CD4-positive, alpha-beta T cell treated with Interleukin-17A for 4 hours (primary cell): ENCODE results near the gene ERGIC1.
A peak's percentile ranks its signal among the peaks of the same experiment; 100 is the strongest.

Experiments
- DNase-seq: peaks from one replicate; pipeline ENCODE4 v3.0.0-alpha.2; 2020; ENCODE audit warnings: mixed read lengths

Gene ERGIC1

DNA sequence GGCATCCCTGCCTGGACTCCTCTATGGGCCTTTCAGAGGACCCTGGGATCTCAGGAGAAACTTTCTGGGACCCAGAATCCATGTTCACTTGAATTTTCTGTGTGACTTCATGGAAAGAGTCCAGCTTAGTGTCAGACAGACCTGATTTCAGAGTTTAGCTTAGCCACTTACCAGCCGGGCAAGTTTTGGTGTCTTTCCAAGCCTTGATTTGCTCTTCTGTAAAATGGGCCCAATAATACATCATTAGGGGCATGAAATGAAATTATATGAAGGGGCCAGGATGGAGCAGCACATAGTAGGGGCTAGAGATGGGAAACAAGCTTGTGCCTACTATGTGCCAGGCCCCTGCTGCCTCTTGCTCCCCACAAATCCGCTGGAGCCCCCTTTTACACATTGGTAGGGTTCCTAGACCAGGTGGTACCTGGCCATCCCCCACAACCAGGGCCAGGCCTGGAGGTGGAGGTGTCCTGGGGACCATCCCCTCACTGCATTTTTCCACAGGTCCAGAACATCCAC is 92.0 kb downstream of the ERGIC1 start:
- no peak for DNase-seq

DNA sequence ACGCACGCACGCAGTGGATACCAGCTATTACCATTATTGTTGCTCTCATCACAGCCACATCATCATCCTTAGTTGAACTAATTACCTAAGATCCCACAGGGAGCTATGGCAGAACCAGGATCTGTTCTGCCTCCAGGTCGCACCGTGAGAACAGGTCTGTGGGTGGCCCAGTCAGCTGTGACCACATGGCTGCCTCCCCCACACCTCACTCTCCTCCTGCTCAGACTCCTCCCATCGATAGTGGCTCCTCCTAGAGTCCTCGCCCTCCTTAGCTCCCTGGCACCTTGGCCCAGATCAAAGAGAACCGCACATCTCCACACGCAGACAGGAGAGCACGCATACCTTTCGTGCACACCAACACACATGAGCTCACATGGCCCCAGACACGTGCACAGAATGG is 92.7 kb downstream of the ERGIC1 start:
- DNase-seq, result no peak

DNA sequence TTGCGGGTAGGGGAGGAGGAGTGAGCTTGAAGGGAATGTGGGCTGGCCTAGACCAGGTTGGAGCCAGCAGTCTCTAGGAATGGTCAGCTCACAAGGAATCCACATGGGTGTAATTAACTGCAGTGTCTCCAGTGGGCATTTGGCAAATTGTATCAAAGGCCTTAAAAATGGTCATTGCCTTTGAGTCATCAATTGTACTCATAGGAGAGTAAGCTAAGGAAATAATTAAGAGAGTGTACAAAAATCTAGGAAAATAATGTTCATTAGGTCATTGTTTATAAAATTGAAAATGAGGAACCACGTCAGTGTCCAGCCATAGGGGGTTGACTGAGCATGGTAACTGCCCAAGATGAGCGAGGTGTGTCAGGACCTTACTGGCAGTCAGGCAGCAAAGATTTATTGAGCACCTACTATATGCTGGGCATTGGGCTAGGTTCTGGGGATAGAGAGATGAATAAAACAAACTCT is 95.4 kb downstream of the ERGIC1 start:
- no peak for DNase-seq

DNA sequence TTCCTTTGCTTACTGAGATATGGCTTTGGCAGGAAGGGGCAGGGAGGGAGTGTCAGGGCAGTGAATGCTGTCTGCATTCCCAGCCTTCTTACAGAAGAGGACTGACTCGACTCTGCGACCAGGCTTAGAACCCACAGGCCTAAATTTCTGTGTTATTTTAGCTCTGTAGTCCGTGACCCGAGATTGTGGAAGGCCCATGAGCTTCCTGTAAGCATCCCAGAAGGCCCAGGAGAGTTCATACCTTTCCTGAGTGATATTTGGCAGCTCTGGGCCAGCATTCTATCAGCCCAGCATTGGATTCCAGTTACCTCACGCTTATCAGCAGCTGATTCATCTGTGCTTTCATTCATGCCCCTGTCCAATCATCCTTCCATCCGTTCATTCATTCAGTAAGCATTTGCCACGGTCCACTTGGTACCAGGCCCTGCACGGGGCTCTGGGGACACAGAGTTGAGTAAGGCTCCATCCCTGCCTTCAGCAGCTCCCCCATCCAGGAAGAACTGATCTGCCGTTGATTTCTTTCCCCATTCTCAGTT is 97.0 kb downstream of the ERGIC1 start:
- no peak for DNase-seq

DNA sequence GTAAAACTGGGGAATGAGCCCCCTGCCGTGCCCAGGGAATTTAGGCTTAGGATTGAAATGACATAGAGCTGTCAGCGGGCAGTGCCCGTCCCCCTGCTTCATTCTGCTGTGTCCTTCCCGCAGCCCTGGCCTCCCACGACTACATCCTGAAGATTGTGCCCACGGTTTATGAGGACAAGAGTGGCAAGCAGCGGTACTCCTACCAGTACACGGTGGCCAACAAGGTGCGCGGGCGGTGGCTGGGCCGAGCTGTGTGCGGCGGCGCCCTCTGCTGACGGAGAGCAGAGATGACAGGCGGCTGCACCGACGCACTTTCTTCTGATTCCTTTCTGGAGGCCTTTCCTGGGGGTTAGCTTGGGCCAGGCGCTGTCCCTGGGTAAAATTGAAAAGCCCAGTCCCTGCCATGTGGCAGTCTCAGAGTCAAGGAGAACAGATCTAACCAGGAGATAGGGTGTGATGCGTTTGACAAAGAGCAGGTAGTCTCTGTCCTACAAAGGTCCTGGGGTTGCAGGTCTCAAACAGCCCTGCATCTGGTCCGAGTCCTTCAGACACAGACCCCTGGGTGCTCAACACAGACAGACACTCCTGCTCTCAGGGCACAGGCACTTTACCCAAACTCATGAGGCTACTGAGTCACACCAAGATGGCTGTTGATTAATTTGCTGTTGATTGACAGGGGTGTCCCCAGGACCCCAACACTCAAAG is 98.4 kb downstream of the ERGIC1 start:
- DNase-seq, result peak; percentile 82

DNA sequence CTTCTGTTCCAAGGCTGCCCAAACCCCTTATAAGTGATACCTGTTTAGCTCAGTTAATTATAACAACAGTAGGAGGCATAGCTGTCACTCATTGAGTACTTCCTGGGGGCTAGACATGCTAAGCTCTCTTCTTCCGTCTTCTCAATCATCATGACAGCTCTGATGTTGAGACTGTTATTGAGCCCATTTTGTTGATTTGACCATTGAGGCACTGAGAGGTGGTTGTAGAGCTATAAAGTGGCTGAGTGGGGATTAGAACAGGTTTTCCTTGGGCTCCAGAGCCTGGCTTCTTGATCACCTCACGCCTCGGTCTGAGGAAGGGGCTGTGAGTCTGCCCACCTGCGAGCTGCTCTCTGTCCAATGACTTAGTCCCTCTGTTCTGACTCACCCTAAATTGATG is 99.2 kb downstream of the ERGIC1 start:
- no peak for DNase-seq

DNA sequence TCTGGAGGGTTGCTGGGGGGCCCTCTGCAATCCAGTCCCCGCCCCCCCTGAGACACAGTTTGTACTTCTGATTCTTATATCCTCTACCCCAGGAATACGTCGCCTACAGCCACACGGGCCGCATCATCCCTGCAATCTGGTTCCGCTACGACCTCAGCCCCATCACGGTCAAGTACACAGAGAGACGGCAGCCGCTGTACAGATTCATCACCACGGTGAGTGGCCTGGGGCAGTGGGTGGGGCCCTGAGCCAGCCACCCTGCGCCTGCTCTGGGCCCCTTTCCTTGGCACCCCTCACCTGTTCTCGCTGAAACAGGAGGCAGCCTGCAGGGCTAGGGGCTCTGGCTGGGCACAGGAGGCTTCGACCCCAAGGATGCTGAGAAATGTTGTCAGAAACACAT is 101.0 kb downstream of the ERGIC1 start:
- DNase-seq, result no peak

DNA sequence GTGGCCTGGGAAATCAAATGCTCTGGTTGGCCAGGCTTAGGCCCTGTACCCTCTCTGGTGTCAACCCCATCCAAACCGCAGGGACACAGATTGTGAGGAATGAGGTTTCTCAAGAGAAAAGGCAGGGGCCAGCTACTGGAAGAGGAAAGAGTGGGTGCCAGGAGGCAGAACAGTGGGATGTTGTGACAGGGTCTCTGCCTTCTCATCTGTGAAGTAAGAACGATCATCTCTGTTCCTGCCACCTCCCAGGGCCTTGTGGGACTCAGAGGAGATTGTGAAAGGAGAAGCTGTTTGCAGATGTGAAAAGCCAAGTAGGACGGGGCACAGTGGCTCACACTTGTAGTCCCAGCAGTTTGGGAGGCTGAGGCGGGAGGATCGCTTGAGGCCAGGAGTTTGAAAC is 102.3 kb downstream of the ERGIC1 start:
- DNase-seq, result no peak

DNA sequence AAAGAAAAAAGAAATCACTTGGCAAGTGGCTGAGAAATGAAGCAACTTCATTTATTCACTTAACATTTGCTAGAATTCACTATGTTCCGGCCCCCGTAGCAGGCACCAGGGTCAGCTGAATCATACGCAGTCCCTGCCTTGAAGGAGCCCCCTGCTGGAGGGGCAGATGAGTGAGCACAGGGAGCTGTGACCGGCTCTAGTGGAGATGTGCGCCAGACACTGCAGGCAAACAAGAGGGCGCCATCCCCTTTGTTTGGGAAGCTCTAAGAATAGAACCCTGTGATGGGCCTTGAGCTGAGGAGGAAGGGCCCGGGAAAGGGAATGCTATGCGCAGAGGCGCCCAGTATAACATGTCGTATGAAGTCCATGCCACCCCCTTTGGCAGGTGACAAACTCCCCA is 105.0 kb downstream of the ERGIC1 start:
- DNase-seq, result no peak

DNA sequence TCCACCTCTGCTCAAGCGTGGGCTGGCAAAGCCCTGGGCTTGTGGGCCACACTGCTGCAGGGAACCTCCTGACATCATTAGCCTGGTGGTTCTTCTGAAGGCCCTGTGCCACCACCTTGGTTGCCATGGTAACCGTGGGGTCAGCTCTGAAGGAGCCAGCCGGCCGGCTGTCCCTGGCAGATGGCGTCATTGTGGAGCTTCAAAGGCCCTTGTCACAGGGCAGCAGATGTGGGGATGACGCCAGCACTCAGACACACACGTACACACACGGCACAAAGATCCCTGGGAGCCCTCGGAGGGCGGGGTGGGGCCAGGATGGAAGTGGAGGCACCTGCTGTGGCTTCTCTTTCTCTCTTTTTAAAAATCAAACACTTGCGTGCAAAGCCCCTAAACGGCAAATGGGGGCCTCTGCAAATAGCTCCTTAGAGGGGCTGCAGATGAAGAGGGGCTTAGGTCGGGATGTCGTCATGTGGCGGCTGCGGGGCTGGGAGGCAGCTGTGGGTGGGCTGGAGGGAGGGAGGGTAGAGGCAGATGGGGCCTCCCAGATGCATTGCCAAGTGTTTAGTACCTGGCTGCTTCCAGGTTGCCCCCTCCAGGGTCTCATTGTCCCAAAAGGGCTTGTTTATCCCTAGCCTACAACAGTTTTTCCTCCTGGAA is 105.7 kb downstream of the ERGIC1 start:
- DNase-seq, result no peak

DNA sequence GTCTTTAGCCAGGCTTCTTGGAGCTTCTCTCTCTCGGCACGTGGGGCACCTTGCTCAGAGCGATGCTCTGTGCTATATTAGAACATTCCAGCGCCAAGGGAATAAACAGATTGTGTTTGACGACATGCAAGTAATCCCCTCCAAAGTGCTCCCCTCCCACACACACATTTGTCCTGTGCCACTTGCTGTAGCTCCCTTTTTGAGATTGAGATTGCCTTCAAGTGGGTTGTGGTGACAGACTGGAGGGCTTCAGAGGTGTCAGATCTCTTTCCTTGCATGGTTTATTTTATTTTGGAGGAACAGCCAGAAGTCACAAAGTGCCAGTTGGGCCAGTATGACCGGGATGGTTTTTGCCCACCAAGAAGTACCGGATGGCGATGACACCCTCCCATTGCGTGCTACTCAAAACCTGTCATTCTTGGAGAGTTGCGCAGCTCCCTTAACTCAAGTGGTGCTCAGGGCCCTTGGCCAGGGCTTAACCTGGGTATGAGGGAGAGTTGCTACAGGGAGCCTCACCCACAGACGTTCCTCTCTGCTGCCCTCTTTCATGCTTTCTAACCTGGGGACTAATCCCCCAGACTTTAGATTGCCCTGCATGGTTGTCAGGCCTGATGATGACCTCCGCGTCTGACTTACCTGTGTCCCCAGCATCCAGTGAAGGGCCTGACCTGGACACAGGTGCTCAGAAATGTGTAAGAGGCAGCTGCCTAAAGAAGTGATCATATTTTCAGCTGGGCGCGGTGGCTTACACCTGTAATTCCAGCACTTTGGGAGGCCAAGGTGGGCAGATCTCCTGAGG is 106.4 kb downstream of the ERGIC1 start:
- no peak for DNase-seq

DNA sequence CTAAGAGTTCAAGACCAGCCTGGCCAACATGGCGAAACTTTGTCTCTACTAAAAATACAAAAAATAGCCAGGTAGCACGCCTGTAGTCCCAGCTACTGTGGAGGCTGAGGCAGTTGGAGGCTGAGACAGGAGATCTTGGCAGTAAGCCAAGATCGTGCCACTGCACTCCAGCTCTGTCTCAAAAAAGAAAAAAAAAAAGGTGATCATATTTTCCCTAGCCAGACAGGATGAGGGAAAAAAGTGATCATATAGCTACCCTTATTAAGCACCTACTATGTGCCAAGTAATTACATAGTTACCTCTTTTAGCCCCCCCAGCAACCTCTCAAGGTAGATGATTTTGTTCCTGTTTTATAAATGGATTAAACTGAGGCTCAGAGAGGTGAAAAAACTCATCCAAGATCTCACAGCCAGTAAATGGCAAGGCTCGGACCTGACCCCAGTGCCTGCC is 107.0 kb downstream of the ERGIC1 start:
- DNase-seq, result no peak

DNA sequence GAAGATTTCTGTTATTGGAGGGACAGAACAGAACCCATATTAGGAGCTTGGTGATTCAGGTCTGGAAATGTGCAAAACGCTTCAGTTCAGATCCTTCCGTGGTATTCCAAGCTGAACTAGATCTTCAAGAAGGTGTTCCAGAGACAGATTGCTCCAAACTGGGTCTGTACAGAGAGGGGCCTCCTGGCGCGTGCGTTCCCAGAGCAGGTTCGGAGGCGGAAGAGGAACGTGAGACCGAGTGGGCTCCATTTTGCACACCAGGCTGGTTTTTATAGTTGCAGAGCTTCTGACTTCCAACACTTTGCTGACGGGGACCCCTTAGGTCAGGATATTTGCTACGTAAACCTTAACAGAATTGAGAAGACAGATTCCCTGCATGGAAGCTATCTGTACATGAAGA is 108.5 kb downstream of the ERGIC1 start:
- DNase-seq, result no peak

DNA sequence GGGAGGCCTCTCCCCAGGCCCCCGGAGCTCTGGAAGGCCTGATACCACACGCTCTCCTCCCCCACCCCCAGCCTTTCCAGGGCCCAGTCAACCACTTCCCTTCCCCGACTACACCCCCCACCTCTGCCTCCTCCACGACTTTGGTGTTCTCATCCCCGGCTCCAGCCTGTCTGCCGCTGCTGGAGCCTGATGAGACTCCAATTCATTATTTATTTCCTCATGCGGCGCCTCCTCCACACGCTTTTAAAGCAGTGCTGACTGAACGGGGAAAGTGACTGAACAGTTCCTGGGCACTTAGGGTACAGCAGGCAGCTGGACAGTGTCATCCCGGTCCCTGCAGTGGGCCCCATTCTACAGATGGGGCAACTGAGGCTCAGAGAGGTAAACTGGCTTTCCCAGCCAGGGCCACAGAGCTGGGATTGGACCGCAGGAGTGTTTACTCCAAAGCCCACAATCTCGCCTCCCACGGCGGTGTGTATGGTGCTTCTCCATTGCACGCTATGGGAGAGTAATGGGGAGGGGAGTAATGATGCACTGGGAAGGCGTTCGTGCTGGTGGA is 109.3 kb downstream of the ERGIC1 start:
- DNase-seq, result no peak

DNA sequence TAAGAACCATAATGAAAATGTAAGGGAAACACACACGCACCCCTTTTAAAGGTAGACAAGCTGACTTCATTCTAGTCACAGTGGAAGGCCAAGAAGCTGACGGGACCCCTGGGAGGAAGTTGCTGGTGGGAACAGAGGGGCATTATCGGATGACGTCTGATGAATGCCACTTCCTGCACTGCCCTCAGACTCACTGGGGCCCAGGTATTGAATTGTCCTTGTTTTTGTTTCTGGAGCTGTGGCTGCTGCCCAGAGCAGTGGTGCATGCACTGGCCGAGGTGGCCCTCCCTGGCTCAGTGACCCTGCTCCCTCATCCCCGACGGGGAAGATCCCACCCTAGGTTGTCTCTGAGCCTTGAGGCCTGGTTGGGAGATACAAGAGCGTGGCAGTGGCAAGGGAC is 109.9 kb downstream of the ERGIC1 start:
- DNase-seq, result no peak

DNA sequence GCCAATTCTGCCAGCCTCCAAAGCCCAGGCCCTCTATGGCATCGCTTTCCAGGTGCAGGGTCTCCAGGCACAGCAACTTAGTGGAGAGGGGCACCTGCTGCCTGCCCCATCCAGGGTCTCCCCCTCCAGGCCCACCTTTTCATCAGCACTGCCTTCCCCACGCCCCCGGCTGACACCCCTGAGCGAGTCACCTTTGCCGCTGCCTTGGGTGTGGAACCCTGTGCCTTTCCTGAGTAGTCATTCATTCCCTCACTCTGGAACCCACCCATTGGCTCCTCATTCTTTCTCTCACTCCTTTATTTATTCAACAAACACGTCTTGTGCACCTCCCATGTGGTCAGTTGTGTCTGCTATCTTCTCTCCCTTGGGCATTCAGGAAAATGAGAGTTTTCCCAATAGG is 110.7 kb downstream of the ERGIC1 start:
- no peak for DNase-seq

DNA sequence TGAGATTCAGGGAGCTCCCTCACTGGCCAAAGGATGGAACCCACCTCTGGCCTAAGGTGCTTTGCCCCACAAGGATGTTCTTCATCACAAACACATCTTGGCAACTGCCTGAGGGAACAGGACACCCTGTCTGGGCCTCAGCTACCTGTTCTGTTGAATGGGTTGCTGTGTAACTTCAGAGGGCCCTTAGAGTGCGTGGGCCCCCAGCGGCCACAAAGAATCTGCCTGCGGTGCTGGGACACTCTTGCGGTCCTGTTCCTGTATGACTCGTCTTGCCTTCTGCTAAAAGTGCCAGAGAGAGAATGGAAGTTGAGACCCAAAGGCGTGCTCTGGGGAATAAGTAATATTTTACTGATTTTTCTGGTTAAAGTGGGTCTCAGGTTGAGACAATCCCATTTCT is 111.1 kb downstream of the ERGIC1 start:
- no peak for DNase-seq

DNA sequence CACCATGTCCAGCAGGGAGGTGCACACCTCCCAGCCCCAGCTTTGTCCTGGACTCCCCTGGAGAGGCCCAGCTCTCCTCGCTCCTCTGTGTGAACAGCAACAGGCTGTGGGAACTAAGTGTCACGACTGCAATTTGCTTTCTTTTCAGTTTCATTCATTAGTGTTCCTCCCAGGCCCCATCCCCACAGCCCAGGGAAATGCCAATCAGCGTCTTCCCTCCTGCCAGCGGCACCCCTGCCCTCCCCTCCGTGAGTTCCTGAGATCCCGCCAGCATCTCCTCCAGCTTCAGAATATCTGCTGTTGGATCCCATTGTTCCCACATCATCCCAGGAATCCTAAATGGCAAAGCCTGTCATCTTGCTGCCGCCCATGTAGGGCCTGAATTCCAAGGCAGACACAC is 112.1 kb downstream of the ERGIC1 start:
- DNase-seq, result no peak

DNA sequence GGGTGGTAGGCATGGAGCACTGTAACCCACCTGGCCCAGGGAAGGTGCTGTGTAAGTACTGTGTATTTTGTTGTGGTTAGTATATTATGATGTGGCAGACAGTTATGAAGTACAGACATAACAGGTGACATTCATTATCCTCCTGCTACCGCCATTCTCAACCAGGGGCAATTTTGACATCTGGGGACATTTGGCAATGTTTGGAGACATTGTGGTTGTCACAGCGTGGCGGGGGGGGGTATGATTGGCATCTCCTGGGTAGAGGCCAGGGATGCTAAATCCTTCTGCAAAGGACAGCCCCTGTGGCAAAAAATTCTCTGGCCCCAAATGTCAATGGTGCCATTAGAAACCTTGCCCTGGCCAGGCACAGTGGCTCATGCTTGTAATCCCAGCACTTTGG is 115.4 kb downstream of the ERGIC1 start:
- DNase-seq, result no peak

DNA sequence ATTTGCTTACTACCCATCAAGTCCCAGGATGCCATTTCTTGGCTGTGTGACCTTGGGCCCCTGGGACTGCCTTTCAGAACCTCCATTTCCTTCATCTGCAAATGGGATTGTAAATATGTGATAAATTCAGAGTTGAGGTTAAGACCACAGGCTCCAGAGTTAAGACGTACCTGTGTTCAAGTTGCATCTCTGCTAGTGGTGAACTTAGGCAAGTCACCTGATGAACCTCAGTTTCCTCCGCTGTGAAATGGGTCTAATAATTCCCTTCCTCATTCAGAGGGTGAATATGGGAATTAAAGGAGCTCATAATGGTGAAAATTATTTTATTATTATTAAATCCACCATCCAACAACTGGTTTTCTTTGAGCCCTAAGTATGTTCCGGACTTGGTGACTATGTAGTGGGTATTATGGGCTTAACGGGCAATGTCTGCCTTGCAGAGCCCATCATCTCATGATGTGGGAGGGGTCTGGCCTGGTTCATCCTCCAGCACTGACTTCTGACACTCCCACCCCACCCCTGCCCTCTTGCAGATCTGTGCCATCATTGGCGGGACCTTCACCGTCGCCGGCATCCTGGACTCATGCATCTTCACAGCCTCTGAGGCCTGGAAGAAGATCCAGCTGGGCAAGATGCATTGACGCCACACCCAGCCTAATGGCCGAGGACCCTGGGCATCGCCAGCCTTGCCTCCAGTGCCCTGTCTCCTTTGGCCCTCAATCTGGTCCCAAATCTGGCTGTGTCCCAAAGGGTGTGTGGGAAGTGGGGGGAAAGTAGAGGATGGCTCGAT is 116.3 kb downstream of the ERGIC1 start:
- DNase-seq, result no peak

DNA sequence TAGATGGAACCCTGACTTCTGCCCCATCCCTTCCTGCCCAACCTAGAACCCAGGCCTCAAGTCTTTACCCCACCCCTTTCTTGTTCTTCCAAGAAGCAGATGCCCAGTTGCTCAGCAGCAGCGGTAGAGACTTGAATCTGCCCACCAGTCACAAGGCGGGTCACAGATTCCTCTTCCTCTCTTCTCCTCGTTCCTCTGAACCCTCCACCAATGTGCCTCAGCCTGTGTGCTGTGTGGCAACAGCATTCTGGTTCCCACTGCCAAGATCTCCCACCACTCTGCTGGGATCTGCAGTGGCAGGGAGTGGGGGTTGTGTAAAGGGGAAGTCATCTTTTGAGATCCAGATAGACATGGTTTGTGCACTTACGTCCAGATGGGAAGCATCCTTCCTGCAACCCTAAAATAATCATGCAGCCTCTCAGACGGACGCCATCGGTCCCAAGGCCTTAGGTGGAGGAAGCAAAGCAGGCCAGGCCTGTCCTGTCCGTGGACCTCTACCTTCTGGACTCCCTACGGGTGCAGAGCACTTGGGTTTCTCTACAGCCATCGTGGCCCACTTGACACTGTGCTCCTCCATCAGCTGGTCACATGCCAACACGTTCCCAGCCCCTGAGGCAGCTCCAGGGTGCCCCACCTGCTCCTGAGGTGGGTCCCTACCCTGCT is 117.5 kb downstream of the ERGIC1 start:
- no peak for DNase-seq
